ENCODE measurements around the gene CPLX1.

The CPLX1 gene

DNA sequence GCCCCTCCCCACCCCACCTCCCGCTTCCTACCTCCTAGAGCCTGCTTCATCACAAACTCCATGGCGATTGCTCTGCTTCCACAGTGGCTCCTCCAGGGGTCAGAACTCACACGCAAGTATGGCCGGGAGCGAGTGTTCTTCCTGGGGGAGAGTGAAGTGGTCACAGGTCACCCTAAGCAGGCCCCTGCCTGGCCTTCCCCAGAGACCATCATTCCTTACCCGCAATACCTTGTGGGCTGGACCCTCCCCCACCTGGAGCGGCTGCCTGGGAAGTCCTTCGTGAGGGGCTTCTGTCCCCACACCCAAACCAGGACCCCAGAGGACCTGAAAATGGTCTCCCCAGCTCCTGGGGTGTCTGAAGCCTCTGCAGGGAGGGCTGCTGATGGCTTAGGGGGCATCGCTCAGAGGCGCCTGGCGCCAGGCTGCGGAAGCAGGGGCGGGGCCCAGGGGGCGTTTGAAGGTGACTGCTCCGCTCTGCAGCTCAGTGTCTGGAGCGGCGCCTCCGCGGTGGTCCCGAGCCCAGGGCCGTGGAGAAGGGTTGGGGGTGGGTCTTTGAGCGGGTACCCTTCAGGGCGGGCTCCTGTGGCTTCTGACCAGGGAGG is 1.4 kb downstream of the CPLX1 start:
- H3K9me3 ChIP-seq, result peaks cover 0 to 4% (median 0%) of the 10 kb centered on the region in 3 donors
- peak in 1 of 2 donors; percentile 15 for DNase-seq
- H3K36me3 ChIP-seq, result no peaks in the 10 kb centered on the region
- intact Hi-C loops (cut with DNase I; ENCODE audit: low total_unique reads), result no loop called here
- H3K4me1 ChIP-seq, result peaks cover 0 to 24% (median 18%) of the 10 kb centered on the region in 4 donors
- H3K4me3 ChIP-seq, result no peak overlapping the region
- TF ChIP-seq, protein P1, sequence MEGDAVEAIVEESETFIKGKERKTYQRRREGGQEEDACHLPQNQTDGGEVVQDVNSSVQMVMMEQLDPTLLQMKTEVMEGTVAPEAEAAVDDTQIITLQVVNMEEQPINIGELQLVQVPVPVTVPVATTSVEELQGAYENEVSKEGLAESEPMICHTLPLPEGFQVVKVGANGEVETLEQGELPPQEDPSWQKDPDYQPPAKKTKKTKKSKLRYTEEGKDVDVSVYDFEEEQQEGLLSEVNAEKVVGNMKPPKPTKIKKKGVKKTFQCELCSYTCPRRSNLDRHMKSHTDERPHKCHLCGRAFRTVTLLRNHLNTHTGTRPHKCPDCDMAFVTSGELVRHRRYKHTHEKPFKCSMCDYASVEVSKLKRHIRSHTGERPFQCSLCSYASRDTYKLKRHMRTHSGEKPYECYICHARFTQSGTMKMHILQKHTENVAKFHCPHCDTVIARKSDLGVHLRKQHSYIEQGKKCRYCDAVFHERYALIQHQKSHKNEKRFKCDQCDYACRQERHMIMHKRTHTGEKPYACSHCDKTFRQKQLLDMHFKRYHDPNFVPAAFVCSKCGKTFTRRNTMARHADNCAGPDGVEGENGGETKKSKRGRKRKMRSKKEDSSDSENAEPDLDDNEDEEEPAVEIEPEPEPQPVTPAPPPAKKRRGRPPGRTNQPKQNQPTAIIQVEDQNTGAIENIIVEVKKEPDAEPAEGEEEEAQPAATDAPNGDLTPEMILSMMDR (IDR thresholded peaks at IDR 0.05), result no peak
- no peak overlapping the region for H3K27ac ChIP-seq
- H3K27me3 ChIP-seq, result peaks cover 8 to 95% of the 10 kb centered on the region in 2 donors

DNA sequence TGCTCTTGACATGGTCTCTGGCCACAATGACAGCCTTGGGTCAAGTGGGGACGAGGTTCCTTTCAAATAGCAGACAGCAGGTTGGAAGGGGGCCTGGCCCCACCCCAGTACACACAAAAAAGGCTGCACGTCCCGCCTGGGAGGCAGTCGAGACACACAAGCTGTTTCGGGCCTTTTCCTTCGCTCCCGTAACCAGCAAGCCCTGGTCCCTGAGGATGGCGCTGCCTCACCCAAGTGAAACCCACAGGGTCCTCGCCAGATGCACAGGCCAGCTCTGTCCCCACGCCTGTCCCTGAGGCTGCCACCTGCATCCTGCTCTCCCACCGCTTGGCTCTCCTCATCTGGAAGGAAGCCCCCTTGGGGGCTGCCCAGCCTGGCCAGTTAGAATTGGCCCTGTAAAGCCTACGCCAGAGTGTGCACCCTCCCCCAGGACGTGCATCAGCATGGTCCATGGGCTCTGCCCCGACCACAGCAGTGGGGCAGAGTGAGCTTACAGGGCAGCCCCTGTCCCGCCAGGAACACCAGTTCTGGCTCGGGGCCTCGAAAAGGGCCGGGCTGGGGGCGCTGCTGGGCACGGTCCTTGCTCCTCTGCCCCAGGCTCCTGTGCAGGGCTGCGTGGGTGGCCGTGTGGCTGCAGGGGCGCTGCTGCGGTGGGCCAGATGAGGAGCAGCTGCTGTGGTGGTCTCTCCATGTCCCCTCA is 2.0 kb downstream of the CPLX1 start:
- H3K4me1 ChIP-seq, result peaks cover 0 to 24% (median 18%) of the 10 kb centered on the region in 4 donors
- peak in 1 of 2 donors; percentile 7 for DNase-seq
- peaks cover 8 to 94% of the 10 kb centered on the region in 2 donors for H3K27me3 ChIP-seq
- intact Hi-C loops (cut with DNase I; ENCODE audit: low total_unique reads), result no loop called here
- H3K36me3 ChIP-seq, result no peaks in the 10 kb centered on the region
- H3K9me3 ChIP-seq, result peaks cover 0 to 4% (median 0%) of the 10 kb centered on the region in 3 donors
- TF ChIP-seq, protein P1 (IDR thresholded peaks at IDR 0.05), result no peak
- no peak overlapping the region for H3K27ac ChIP-seq
- no peak overlapping the region for H3K4me3 ChIP-seq

DNA sequence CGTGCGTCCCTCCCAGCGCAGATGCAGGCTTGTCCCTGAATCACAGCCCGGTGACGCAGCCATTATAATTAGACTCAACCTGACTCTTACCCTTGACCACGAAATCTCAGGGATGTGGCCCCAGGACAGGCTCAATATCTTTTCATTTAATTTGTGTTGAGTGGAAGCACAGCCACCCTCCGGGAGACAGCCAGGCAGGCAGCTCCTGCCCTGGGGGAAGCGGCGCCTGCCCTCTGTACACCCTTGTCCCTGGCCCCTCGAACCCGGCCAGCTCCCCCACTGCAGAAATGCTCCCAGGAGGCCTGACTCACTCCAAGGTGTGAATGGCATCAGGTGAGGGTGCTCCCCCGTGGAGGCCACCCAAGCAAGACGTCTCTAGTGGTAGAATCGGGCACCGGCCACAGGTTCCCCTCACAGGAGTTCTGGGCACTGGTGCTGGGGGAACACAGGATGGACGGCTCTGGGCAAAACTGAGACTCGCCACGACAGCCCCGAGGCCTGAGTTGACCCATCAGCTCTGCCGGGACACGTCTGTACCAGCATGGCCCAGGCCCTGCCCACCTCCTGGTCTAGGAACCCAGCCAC is 2.7 kb downstream of the CPLX1 start:
- Histone ChIP-seq H3K27ac (no peak overlapping the region), H3K27me3 (peaks cover 8 to 94% of the 10 kb centered on the region in 2 donors), H3K9me3 (peaks cover 0 to 4% (median 0%) of the 10 kb centered on the region in 3 donors), H3K4me1 (peaks cover 0 to 24% (median 18%) of the 10 kb centered on the region in 4 donors), H3K4me3 (no peak overlapping the region), H3K36me3 (no peaks in the 10 kb centered on the region)
- TF ChIP-seq, protein P1 (IDR thresholded peaks at IDR 0.05), result no peak
- intact Hi-C loops (cut with DNase I; ENCODE audit: low total_unique reads), result no loop called here
- peak in 1 of 2 donors; percentile 15 for DNase-seq

DNA sequence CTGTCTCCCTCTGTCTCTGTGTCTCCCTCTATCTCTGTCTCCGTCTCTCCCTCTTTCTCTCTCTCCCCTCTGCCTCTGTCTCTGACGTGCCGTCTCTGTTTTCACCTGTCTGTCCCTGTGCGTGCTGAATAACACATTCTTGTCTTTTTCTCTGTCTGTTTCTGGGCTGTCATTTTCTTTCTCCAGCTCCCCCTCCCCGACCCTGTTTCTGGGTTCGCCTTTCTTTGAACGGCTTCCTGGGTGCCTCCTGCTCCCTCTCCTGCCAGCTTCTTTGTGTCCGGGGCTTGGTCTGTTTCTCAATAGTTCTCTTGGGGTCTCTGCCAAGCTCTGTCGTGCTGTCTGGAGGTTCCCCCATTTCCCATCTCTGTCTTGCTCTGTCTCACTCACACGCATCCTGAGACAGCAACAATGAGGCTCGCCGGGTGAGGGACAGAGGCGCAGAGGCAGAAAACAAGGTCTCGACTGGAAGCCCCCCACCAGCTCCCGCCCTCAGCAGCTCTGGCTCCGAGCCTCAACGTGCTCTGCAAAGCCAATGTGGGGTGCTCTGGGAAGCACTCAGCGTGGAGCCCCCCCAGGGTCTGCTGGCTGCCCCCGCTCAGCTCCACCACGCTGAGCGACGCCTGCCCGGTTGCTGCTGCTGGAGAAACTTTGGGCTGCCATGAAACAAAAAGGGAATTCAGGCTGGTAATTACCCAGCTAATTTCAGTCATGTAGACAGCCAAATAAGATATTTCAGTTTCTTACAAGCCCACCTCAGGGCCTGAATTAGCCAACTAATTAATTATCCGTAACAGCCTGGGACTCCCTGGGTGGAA is 3.4 kb downstream of the CPLX1 start:
- DNase-seq, result peak in 1 of 2 donors; percentile 3
- Histone ChIP-seq H3K36me3 (no peaks in the 10 kb centered on the region), H3K27me3 (peaks cover 8 to 94% of the 10 kb centered on the region in 2 donors), H3K4me3 (no peak overlapping the region), H3K27ac (no peak overlapping the region), H3K9me3 (peaks cover 0 to 4% (median 0%) of the 10 kb centered on the region in 3 donors), H3K4me1 (peaks cover 0 to 24% (median 18%) of the 10 kb centered on the region in 4 donors)
- intact Hi-C loops (cut with DNase I; ENCODE audit: low total_unique reads), result no loop called here
- TF ChIP-seq, protein P1 (IDR thresholded peaks at IDR 0.05), result no peak

DNA sequence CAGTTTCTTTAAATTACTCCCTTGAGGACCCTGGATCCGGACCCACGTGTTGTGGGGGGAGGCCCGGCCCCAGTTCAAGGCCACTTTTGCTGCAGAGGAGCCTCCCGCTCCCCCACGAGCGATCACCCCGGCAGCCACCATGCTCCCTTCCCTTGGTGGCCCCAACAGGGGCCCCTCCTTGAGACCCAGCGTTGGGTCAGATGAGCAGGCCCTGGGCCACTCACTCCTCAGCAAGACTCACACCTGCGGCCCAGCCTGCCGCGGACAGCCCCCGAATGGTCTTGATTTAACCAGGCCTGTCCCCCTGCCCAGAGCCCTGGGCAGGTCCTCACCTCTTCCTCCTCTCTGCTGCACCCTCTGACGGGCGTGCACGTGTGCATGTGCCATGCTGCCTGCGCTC is 4.3 kb downstream of the CPLX1 start:
- Histone ChIP-seq H3K27ac (no peak overlapping the region), H3K27me3 (peaks cover 4 to 86% of the 10 kb centered on the region in 2 donors), H3K4me3 (no peak overlapping the region), H3K36me3 (no peaks in the 10 kb centered on the region), H3K4me1 (peaks cover 0 to 18% (median 13%) of the 10 kb centered on the region in 4 donors), H3K9me3 (peaks cover 0 to 4% (median 0%) of the 10 kb centered on the region in 3 donors)
- DNase-seq, result no peak
- TF ChIP-seq, protein P1 (IDR thresholded peaks at IDR 0.05), result no peak
- intact Hi-C loops (cut with DNase I; ENCODE audit: low total_unique reads), result no loop called here
